GM12878 (cell line): ENCODE measurements around the gene VPS18.

Experiments
- ATF7 ChIP-seq: fragments of 450-650 bp; IDR thresholded peaks from 2 replicates; pipeline ENCODE4 v1.6.1; 2016; ENCODE audit warnings: low read depth, mild to moderate bottlenecking
- CBX5 ChIP-seq: sonication (generic); IDR thresholded peaks from 2 replicates; pipeline ENCODE4 v1.6.1; 2016; ENCODE audit warnings: low read depth, moderate library complexity, mild to moderate bottlenecking, inconsistent platforms
- CHD2 ChIP-seq: IDR thresholded peaks from 2 replicates; pipeline ENCODE4 v1.6.1; 2011; ENCODE audit warnings: low read depth, low read length, improper control_type of control experiment, borderline replicate concordance
- ESRRA ChIP-seq: IDR thresholded peaks from 2 replicates; pipeline ENCODE4 v1.6.1; 2012; ENCODE audit warnings: mild to moderate bottlenecking, low read length, improper control_type of control experiment
- ETV6 ChIP-seq, 2 experiments: fragments of 450-650 bp in 1 of 2; IDR thresholded peaks in 1 of 2; conservative IDR thresholded peaks in 1 of 2; 2 replicates each; pipeline ENCODE4 v1.6.1; 2014; ENCODE audit warnings: antibody characterized with exemption in 1 of 2, borderline replicate concordance in 1 of 2, low read depth in 1 of 2, mild to moderate bottlenecking in 1 of 2, moderate library complexity in 1 of 2
- HCFC1 ChIP-seq: fragments of 150-350 bp; IDR thresholded peaks from 2 replicates; pipeline ENCODE4 v1.6.1; 2014; ENCODE audit warnings: low read length
- HDAC2 ChIP-seq: fragments of 200-600 bp; sonication (generic); IDR thresholded peaks from 2 replicates; pipeline ENCODE4 v1.6.1; 2017
- MXI1 ChIP-seq: fragments of 150-350 bp; IDR thresholded peaks from 2 replicates; pipeline ENCODE4 v1.6.1; 2011; ENCODE audit warnings: low read depth, mild to moderate bottlenecking, inconsistent platforms, low read length, improper control_type of control experiment
- NR2C1 ChIP-seq: fragments of 450-650 bp; IDR thresholded peaks from 2 replicates; pipeline ENCODE4 v1.6.1; 2017; ENCODE audit warnings: antibody characterized with exemption, mild to moderate bottlenecking, moderate library complexity
- POLR2A ChIP-seq: IDR thresholded peaks from 2 replicates; pipeline ENCODE4 v1.6.1; 2011; ENCODE audit warnings: low read depth, mild to moderate bottlenecking, low read length
- RCOR1 ChIP-seq: conservative IDR thresholded peaks from 2 replicates; pipeline ENCODE4 v1.6.1; 2012; ENCODE audit warnings: low read depth, low read length, improper control_type of control experiment
- TAF1 ChIP-seq: IDR thresholded peaks from 2 replicates; pipeline ENCODE4 v1.6.1; 2011; ENCODE audit warnings: mild to moderate bottlenecking, low read depth, low read length, borderline replicate concordance
- YY1 ChIP-seq: IDR thresholded peaks from 2 replicates; pipeline ENCODE4 v1.6.1; 2011; ENCODE audit warnings: low read depth, mild to moderate bottlenecking, low read length
- TF ChIP-seq, protein P1 (sequence below), 3 experiments: IDR thresholded peaks in 2 of 3; conservative IDR thresholded peaks in 1 of 3; 2 replicates each; pipeline ENCODE4 v1.5.1; 2011; ENCODE audit warnings: low read depth in 3 of 3, low read length in 3 of 3, mild to moderate bottlenecking in 3 of 3, control low read depth in 2 of 3, moderate library complexity in 2 of 3, inconsistent platforms in 1 of 3, mixed read lengths in 1 of 3; ENCODE audit not compliant: control insufficient read depth in 2 of 3, insufficient read depth in 1 of 3; ENCODE audit errors: extremely low read depth in 1 of 3

DNA sequence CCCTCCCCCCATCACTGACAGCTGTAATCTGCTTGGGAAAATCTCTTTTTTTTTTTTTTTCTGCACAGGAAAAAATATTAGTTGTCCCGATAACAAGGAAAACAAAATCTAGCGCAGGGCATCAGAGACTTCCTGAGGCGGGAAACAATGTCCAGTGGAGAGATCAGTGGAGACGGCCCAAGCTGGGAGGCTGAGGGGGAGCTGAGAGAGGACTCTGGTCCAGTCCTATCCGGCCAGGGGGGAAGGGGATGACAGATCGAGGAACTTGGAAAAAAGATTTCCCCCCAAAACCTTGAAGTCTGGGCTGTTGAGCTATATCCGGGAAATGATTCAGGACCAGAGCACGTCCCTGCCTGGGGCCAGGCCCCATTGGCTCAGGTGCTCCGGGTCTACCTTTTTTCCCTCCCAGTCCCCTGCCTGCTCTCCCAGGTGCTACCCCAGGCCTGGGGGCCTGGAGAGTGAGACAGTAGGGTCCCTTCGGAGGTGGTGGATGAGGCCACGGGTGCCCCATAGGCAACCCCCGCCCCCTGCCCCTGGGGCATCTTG, 20.9 kb downstream of the VPS18 start:
- TF ChIP-seq NR2C1 (no peak), HCFC1 (no peak), ATF7 (no peak), ESRRA (no peak), YY1 (no peak), MXI1 (no peak), HDAC2 (no peak), TAF1 (no peak), RCOR1 (no peak), ETV6 (conservative IDR thresholded peaks at IDR 0.05 in 1 of 2, IDR thresholded peaks at IDR 0.05 in 1 of 2; ENCODE audit: borderline replicate concordance in 1 of 2, low read depth in 1 of 2) (no peak), POLR2A (no peak), CHD2 (no peak), CBX5 (no peak)
- TF ChIP-seq, protein P1, sequence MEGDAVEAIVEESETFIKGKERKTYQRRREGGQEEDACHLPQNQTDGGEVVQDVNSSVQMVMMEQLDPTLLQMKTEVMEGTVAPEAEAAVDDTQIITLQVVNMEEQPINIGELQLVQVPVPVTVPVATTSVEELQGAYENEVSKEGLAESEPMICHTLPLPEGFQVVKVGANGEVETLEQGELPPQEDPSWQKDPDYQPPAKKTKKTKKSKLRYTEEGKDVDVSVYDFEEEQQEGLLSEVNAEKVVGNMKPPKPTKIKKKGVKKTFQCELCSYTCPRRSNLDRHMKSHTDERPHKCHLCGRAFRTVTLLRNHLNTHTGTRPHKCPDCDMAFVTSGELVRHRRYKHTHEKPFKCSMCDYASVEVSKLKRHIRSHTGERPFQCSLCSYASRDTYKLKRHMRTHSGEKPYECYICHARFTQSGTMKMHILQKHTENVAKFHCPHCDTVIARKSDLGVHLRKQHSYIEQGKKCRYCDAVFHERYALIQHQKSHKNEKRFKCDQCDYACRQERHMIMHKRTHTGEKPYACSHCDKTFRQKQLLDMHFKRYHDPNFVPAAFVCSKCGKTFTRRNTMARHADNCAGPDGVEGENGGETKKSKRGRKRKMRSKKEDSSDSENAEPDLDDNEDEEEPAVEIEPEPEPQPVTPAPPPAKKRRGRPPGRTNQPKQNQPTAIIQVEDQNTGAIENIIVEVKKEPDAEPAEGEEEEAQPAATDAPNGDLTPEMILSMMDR (IDR thresholded peaks at IDR 0.05 in 2 of 3, conservative IDR thresholded peaks at IDR 0.05 in 1 of 3; ENCODE audit: control insufficient read depth in 2 of 3, extremely low read depth in 1 of 3, insufficient read depth in 1 of 3, low read depth in 3 of 3, low read length in 3 of 3), result no peak
